ENCODE data around the gene KRTAP1-3. TPM values are rescaled to one million over a fixed set of nuclear protein-coding genes. Genes with fewer than 3 reads are reported as not detected.
"Not testable (repeated sequence)": the region's sequence is repeated elsewhere in the genome, so short reads cannot be mapped to it uniquely, and the experiment has no call there.

Gene KRTAP1-3
- total RNA-seq, 2 donors from 2014 or later, result 0.39 TPM; not detected in 1

DNA sequence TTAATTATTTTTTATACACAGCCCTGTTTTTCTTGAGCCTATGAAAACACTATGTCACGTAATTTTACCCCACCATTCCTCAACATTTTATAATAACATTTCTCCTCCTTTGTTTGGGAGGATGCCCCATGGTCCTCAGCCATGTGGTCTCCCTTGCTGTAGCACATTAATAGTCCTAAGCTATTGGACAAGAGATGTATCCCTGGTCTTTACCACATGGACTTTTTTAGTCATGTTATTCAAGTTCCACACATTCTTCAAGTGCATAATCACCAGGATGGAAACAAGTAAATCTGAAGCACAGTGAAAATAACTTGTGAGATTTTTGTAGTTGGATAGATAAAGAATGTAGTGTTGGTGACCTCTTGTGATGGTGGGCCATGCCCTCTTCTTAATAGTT is 27.3 kb upstream of the KRTAP1-3 start:
- Histone ChIP-seq H3K36me3 (no peaks in the 10 kb centered on the region), H3K9me3 (peaks cover 0 to 8% of the 10 kb centered on the region in 2 donors), H3K27me3 (no peaks in the 10 kb centered on the region), H3K4me3 (no peak overlapping the region), H3K27ac (no peak overlapping the region), H3K4me1 (no peaks in the 10 kb centered on the region)
- TF ChIP-seq, protein P1, sequence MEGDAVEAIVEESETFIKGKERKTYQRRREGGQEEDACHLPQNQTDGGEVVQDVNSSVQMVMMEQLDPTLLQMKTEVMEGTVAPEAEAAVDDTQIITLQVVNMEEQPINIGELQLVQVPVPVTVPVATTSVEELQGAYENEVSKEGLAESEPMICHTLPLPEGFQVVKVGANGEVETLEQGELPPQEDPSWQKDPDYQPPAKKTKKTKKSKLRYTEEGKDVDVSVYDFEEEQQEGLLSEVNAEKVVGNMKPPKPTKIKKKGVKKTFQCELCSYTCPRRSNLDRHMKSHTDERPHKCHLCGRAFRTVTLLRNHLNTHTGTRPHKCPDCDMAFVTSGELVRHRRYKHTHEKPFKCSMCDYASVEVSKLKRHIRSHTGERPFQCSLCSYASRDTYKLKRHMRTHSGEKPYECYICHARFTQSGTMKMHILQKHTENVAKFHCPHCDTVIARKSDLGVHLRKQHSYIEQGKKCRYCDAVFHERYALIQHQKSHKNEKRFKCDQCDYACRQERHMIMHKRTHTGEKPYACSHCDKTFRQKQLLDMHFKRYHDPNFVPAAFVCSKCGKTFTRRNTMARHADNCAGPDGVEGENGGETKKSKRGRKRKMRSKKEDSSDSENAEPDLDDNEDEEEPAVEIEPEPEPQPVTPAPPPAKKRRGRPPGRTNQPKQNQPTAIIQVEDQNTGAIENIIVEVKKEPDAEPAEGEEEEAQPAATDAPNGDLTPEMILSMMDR (IDR thresholded peaks at IDR 0.05), result no peak
- no peak for DNase-seq (ENCODE audit: low spot score)

DNA sequence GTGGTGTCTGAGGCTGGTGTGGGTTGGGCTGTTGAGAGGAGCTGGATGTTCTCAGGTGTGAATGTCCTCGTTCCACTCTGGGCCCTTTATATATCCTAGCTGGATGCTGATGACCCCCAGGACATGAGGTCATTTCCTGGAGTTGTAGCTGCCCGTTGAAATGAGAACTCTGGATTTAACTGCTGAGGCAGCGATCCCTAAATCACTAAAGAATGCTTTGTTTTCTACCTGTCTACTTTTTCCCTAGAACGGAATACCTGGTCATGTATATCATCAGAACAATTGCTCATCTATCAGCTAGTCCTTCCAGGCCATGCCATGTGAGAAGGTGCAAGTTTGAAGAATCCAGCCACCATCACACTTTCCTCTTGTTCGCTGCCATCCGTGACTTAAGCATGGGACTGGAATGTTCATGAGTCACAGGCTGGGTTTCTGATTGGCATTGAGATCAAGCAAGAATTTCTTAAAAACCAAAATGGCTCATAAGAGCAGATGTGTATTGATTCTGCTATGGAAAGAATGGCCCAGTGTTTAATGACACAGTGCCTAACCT is 25.5 kb upstream of the KRTAP1-3 start, which contains the start of gene KRTAP2-3:
KRTAP2-3 (minus strand) TSS at position 63 of the 553 bp plus-strand sequence. CDS start 64 bp downstream, outside the sequence.
- H3K9me3 ChIP-seq, result peaks cover 0 to 8% of the 10 kb centered on the region in 2 donors
- H3K36me3 ChIP-seq, result no peaks in the 10 kb centered on the region
- no peaks in the 10 kb centered on the region for H3K27me3 ChIP-seq
- no peak within 1 kb of the TSS for H3K4me3 ChIP-seq
- DNase-seq (ENCODE audit: low spot score), result no peak
- no peak within 1 kb of the TSS for H3K27ac ChIP-seq
- TF ChIP-seq, protein P1 (IDR thresholded peaks at IDR 0.05), result no peak
- H3K4me1 ChIP-seq, result no peaks in the 10 kb centered on the region

DNA sequence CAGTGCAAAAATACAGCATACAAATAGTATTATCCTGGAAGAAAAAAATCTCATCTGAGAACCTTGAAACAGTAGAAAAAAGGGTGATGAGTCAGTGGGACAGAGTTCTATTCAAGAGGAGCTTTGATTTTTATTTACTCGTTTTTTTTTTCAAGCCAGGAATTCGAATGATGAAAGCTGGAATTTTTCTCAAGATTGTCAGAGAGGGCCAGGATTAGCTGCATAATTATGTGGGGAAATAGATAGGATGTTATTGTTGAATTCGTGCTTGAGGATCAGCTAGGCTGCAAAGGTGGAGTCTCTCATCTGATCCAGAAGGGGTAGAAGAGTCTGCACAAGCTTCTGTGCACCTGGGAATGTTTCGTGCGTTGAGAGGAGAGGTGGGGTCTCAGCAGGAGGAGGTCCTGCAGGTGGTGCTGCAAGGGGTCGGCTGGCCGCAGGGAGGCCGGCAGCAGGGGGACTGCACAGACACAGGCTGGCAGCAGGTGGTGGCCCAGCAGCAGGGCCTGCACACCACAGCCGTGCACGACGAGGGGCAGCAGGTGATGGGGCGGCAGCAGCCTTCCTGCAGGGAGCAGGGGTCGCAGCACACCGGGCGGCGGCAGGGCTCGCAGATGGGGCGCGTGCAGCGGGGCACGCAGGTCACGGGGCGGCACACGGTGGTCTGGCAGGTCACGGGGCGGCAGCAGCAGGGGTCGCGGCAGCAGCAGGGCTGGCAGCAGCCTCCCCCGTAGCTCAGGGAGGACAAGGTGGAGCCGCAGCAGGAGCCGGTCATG is 24.8 kb upstream of the KRTAP1-3 start:
- not testable (repeated sequence) for H3K27ac ChIP-seq; H3K4me1 ChIP-seq; H3K36me3 ChIP-seq; DNase-seq (ENCODE audit: low spot score); H3K9me3 ChIP-seq; H3K27me3 ChIP-seq; H3K4me3 ChIP-seq

DNA sequence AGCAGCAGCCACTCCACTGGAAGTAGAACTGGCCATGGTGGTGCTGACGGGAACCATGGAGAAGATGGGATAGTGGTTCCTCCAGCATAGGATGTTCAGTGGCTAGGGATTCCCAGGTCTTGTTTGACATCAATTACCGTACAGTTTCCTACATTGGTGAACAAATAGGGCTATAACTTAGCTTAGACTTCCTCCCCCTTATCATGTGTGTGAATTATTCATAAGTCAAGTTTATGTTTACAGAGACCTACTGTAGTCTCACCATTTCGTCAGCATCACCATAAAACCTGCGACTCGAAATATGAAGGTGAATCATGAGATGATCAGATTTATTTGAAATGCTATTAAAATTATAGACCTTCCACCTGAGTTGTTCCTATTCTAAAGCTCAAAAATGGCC is 24.1 kb upstream of the KRTAP1-3 start:
- Histone ChIP-seq H3K4me3 (no peak overlapping the region), H3K4me1 (no peaks in the 10 kb centered on the region), H3K36me3 (no peaks in the 10 kb centered on the region), H3K27me3 (no peaks in the 10 kb centered on the region), H3K9me3 (peaks cover 0 to 9% of the 10 kb centered on the region in 2 donors), H3K27ac (no peak overlapping the region)
- TF ChIP-seq, protein P1 (IDR thresholded peaks at IDR 0.05), result no peak
- no peak for DNase-seq (ENCODE audit: low spot score)

DNA sequence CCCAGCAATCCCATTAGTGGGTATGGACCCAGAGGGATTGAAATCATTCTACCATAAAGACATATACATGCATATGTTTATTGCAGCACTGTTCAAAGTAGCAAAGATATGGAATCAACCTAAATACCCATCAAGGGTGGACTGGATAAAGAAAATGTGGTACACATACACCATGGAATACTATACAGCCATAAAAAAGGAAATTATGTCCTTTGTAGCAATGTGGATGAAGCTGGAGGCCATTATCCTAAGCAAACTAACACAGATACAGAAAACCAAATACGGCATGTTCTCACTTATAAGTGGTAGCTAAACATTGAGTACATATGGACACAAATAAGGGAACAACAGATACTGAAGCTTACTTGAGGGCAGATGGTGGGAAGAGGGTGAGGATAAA is 22.9 kb upstream of the KRTAP1-3 start:
- no peak overlapping the region for H3K27ac ChIP-seq
- TF ChIP-seq, protein P1 (IDR thresholded peaks at IDR 0.05), result no peak
- no peaks in the 10 kb centered on the region for H3K4me1 ChIP-seq
- no peaks in the 10 kb centered on the region for H3K36me3 ChIP-seq
- H3K4me3 ChIP-seq, result no peak overlapping the region
- no peaks in the 10 kb centered on the region for H3K27me3 ChIP-seq
- DNase-seq (ENCODE audit: low spot score), result no peak
- H3K9me3 ChIP-seq, result peaks cover 0 to 16% of the 10 kb centered on the region in 2 donors

DNA sequence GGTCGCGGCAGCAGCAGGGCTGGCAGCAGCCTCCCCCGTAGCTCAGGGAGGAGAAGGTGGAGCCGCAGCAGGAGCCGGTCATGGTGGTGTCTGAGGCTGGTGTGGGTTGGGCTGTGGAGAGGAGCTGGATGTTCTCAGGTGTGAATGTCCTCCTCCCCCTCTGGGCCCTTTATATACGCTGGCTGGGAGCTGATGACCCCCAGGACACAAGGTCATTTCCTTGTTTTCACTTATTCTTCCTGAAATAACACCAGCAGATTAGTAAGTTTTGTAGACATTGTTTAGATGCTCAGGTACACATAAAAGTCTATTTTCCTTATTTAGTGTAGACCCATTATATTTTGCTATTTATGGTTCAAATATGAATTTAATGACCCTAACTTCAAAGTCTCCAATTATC is 20.5 kb upstream of the KRTAP1-3 start, which contains the start of gene KRTAP2-2:
KRTAP2-2 (minus strand) TSS at position 101 of the 400 bp plus-strand sequence; CDS start at position 82, 19 bp downstream.
- not testable (repeated sequence) for H3K27ac ChIP-seq; H3K4me3 ChIP-seq; DNase-seq (ENCODE audit: low spot score); H3K27me3 ChIP-seq; H3K36me3 ChIP-seq; H3K4me1 ChIP-seq
- H3K9me3 ChIP-seq, result peaks cover 0 to 16% of the 10 kb centered on the region in 2 donors

DNA sequence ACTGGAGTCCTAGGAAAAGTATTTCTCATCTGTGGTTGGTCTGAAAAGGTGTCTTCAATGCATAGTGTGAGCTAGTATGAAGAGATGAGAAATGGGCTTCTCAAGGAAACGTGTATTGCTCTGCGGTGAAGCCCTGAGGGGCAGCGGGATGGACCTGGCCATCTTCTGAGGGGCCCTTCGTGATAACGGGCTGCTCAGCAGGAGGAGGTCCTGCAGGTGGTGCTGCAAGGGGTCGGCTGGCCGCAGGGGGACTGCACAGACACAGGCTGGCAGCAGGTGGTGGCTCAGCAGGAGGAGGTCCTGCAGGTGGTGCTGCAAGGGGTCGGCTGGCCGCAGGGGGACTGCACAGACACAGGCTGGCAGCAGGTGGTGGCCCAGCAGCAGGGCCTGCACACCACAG is 19.9 kb upstream of the KRTAP1-3 start:
- not testable (repeated sequence) for H3K27me3 ChIP-seq; H3K4me3 ChIP-seq; DNase-seq (ENCODE audit: low spot score); H3K27ac ChIP-seq; H3K4me1 ChIP-seq; H3K36me3 ChIP-seq
- peaks cover 0 to 16% of the 10 kb centered on the region in 2 donors for H3K9me3 ChIP-seq

Data from right atrium auricular region (tissue), 2 donors.